Hepatocyte (in vitro differentiated cells): ENCODE data around the gene GPRIN2. TPM values are rescaled to one million over a fixed set of nuclear protein-coding genes. Genes with fewer than 3 reads are reported as not detected.
"Not testable (repeated sequence)": the region's sequence is repeated elsewhere in the genome, so short reads cannot be mapped to it uniquely, and the experiment has no call there.

ENCODE experiments used
- DNase-seq: peaks from one replicate; pipeline ENCODE4 v3.0.0-alpha.2; 2016; ENCODE audit warnings: low spot score
- H2AFZ ChIP-seq: fragments of 200-600 bp; sonication (generic); 2 replicates; pipeline ENCODE4 v1.6.0; 2016; ENCODE audit warnings: antibody characterized with exemption, mild to moderate bottlenecking
- H3K27ac ChIP-seq: fragments of 200-600 bp; sonication (generic); 2 replicates; pipeline ENCODE4 v1.5.1; 2016; ENCODE audit warnings: mild to moderate bottlenecking
- H3K27me3 ChIP-seq: fragments of 200-600 bp; sonication (generic); 2 replicates; pipeline ENCODE4 v1.6.1; 2016
- H3K36me3 ChIP-seq: fragments of 200-600 bp; sonication (generic); replicated peaks from 2 replicates; pipeline ENCODE4 v1.5.1; 2016; ENCODE audit warnings: low read depth; ENCODE audit not compliant: insufficient read depth
- H3K4me1 ChIP-seq: fragments of 200-600 bp; sonication (generic); 2 replicates; pipeline ENCODE4 v1.5.1; 2016; ENCODE audit warnings: mild to moderate bottlenecking, moderate library complexity; ENCODE audit not compliant: insufficient read depth
- H3K4me2 ChIP-seq: fragments of 200-600 bp; sonication (generic); 2 replicates; pipeline ENCODE4 v1.6.0; 2016
- H3K4me3 ChIP-seq: fragments of 200-600 bp; sonication (generic); 2 replicates; pipeline ENCODE4 v1.5.1; 2016; ENCODE audit warnings: mild to moderate bottlenecking
- H3K79me2 ChIP-seq: fragments of 200-600 bp; sonication (generic); 2 replicates; pipeline ENCODE4 v1.6.0; 2017; ENCODE audit warnings: mild to moderate bottlenecking
- H3K9me2 ChIP-seq: fragments of 200-600 bp; sonication (generic); replicated peaks from 2 replicates; pipeline ENCODE4 v1.6.0; 2017; ENCODE audit warnings: mild to moderate bottlenecking; ENCODE audit not compliant: insufficient read depth
- H3K9me3 ChIP-seq: fragments of 200-600 bp; sonication (generic); 2 replicates; pipeline ENCODE4 v1.5.1; 2016; ENCODE audit warnings: low read depth, mild to moderate bottlenecking
- H4K20me1 ChIP-seq: fragments of 200-600 bp; sonication (generic); 2 replicates; pipeline ENCODE4 v1.6.0; 2016; ENCODE audit warnings: mild to moderate bottlenecking; ENCODE audit not compliant: insufficient read depth, poor library complexity, severe bottlenecking
- CTCF ChIP-seq: fragments of 200-600 bp; sonication (generic); IDR thresholded peaks from 2 replicates; pipeline ENCODE4 v1.5.1; 2016; ENCODE audit warnings: antibody characterized with exemption, mild to moderate bottlenecking; ENCODE audit not compliant: poor library complexity
- EZH2 ChIP-seq: fragments of 200-600 bp; sonication (generic); IDR thresholded peaks from 2 replicates; pipeline ENCODE4 v1.6.1; 2016; ENCODE audit warnings: antibody characterized with exemption, mild to moderate bottlenecking, borderline replicate concordance
- EZH2phosphoT487 ChIP-seq: fragments of 200-600 bp; sonication (generic); IDR thresholded peaks from one replicate; pipeline ENCODE4 v1.6.1; 2018; ENCODE audit warnings: antibody characterized with exemption, mild to moderate bottlenecking, low read depth, moderate library complexity; ENCODE audit not compliant: unreplicated experiment, severe bottlenecking
- WGBS: methylation state at CpG from one replicate; pipeline ENCODE4 v1.1.6; 2016; ENCODE audit warnings: low lambda C conversion rate; ENCODE audit errors: missing lambda C conversion rate; 5-methylcytosine and 5-hydroxymethylcytosine counted together
- polyA plus RNA-seq: library from polyadenylated mRNA; unstranded; fragments of >200 nt; fragmentation: Nextera tagmentation; extraction: Ambion mirVana; gene quantifications from 2 replicates; pipeline ENCODE4 v1.2.1, GENCODE V29; 2016
- total RNA-seq: library from RNA; depleted of rRNA; stranded (reverse); fragments of >200 nt; gene quantifications from 2 replicates; pipeline ENCODE4 v1.2.3, GENCODE V29; 2014

GPRIN2 gene
- total and polyA plus RNA-seq, 2 experiments from 2014 or later: 15.0 to 23.4 TPM

- Histone ChIP-seq H3K4me1 (peaks cover 3% of the 10 kb centered on the region), H3K9me3 (no peaks in the 10 kb centered on the region), H3K27me3 (no peaks in the 10 kb centered on the region), H3K9me2 (no peaks in the 10 kb centered on the region), H3K27ac (no peak overlapping the region), H3K4me3 (no peak overlapping the region), H3K36me3 (no peaks in the 10 kb centered on the region), H3K79me2 (no peaks in the 10 kb centered on the region), H4K20me1 (no peaks in the 10 kb centered on the region), H2AFZ (no peak overlapping the region), H3K4me2 (no peak overlapping the region)
- no peak for TF ChIP-seq EZH2phosphoT487
- no peak for TF ChIP-seq EZH2
- no peak for TF ChIP-seq CTCF
- DNase-seq: no peak
- 77% methylated on average over 6 of the region's 6 CpGs for WGBS
Measured at GRCh38 chr10:46534828-46535524, 21.5 kb downstream of the GPRIN2 start.

GRCh38 chr10:46532256-46532655 is 24.2 kb downstream of the GPRIN2 start:
- not testable (repeated sequence) for H3K9me2 ChIP-seq, H4K20me1 ChIP-seq, H3K4me1 ChIP-seq, H3K36me3 ChIP-seq, H3K79me2 ChIP-seq, DNase-seq, H3K4me2 ChIP-seq, H3K4me3 ChIP-seq, H3K27ac ChIP-seq, H3K27me3 ChIP-seq, H2AFZ ChIP-seq, H3K9me3 ChIP-seq
- WGBS: 80% methylated on average over 1 of the region's 1 CpG

- Histone ChIP-seq H3K79me2 (no peaks in the 10 kb centered on the region), H3K27me3 (no peaks in the 10 kb centered on the region), H2AFZ (no peak overlapping the region), H3K9me3 (no peaks in the 10 kb centered on the region), H3K9me2 (no peaks in the 10 kb centered on the region), H3K4me2 (no peak overlapping the region), H3K27ac (peak overlapping the region; percentile 45), H3K36me3 (no peaks in the 10 kb centered on the region), H3K4me1 (no peaks in the 10 kb centered on the region), H3K4me3 (no peak overlapping the region), H4K20me1 (no peaks in the 10 kb centered on the region)
- TF ChIP-seq EZH2phosphoT487 (no peak), CTCF (no peak), EZH2 (no peak)
- WGBS: 83% methylated on average over 18 of the region's 18 CpGs
- peak; percentile 85 for DNase-seq
Measured at GRCh38 chr10:46530249-46531186, 25.9 kb downstream of the GPRIN2 start.

GRCh38 chr10:46529742-46530141 is 26.7 kb downstream of the GPRIN2 start:
- H3K4me2 ChIP-seq: not testable (repeated sequence)

More at GRCh38 chr10:46529742-46530141, 26.7 kb downstream of the GPRIN2 start:
- not testable (repeated sequence) for H3K27me3 ChIP-seq, H2AFZ ChIP-seq, DNase-seq, H3K9me3 ChIP-seq, H3K36me3 ChIP-seq, H3K4me1 ChIP-seq, H3K79me2 ChIP-seq, H3K4me3 ChIP-seq, H3K9me2 ChIP-seq, H4K20me1 ChIP-seq
- 82% methylated on average over 7 of the region's 7 CpGs for WGBS
- H3K27ac ChIP-seq: peak overlapping the region; percentile 33
